Neural progenitor cell (in vitro differentiated cells): Measurements from ENCODE around the gene CD83. TPM values are rescaled to one million over a fixed set of nuclear protein-coding genes. Genes with fewer than 3 reads are reported as not detected.

Experiments
- DNase-seq: peaks from one replicate; pipeline ENCODE4 v3.0.0-alpha.2; 2016; ENCODE audit warnings: low spot score
- H2AFZ ChIP-seq: fragments of 200-600 bp; sonication (generic); replicated peaks from 2 replicates; pipeline ENCODE4 v1.6.1; 2016; ENCODE audit warnings: antibody characterized with exemption
- H3F3A ChIP-seq: fragments of 200-600 bp; sonication (generic); 2 replicates; pipeline ENCODE4 v1.6.1; 2016; ENCODE audit warnings: antibody characterized with exemption, low read depth
- H3K27ac ChIP-seq: fragments of 200-600 bp; sonication (generic); 2 replicates; pipeline ENCODE4 v1.5.1; 2016; ENCODE audit warnings: mild to moderate bottlenecking
- H3K27me3 ChIP-seq: fragments of 200-600 bp; sonication (generic); 2 replicates; pipeline ENCODE4 v1.6.1; 2016; ENCODE audit warnings: mild to moderate bottlenecking, moderate library complexity
- H3K36me3 ChIP-seq: fragments of 200-600 bp; sonication (generic); 2 replicates; pipeline ENCODE4 v1.5.1; 2016
- H3K4me1 ChIP-seq: fragments of 200-600 bp; sonication (generic); 2 replicates; pipeline ENCODE4 v1.6.1; 2016; ENCODE audit warnings: mixed run types
- H3K4me2 ChIP-seq: fragments of 200-600 bp; sonication (generic); 2 replicates; pipeline ENCODE4 v1.6.1; 2016
- H3K4me3 ChIP-seq: fragments of 200-600 bp; sonication (generic); 2 replicates; pipeline ENCODE4 v1.5.1; 2016
- H3K79me2 ChIP-seq: fragments of 200-600 bp; sonication (generic); 2 replicates; pipeline ENCODE4 v1.6.1; 2016; ENCODE audit warnings: low read depth
- H3K9ac ChIP-seq: fragments of 200-600 bp; sonication (generic); 2 replicates; pipeline ENCODE4 v1.6.1; 2016
- H3K9me3 ChIP-seq: fragments of 200-600 bp; sonication (generic); 2 replicates; pipeline ENCODE4 v1.5.1; 2016; ENCODE audit warnings: low read depth
- H4K20me1 ChIP-seq: fragments of 200-600 bp; sonication (generic); 2 replicates; pipeline ENCODE4 v1.6.1; 2016; ENCODE audit warnings: low read depth
- H3K27ac Mint-ChIP-seq: 3 replicates; pipeline ENCODE4 v1.8.0; 2021; ENCODE audit warnings: mixed read lengths
- H3K27me3 Mint-ChIP-seq: 2 replicates; pipeline ENCODE4 v1.8.0; 2022; ENCODE audit warnings: low read depth, mild to moderate bottlenecking, inconsistent platforms, moderate library complexity, mixed read lengths; ENCODE audit not compliant: insufficient read depth
- H3K36me3 Mint-ChIP-seq: 3 replicates; pipeline ENCODE4 v1.8.0; 2021; ENCODE audit warnings: mixed read lengths
- H3K4me1 Mint-ChIP-seq: 3 replicates; pipeline ENCODE4 v1.8.0; 2021; ENCODE audit warnings: mixed read lengths
- H3K4me3 Mint-ChIP-seq: 3 replicates; pipeline ENCODE4 v1.8.0; 2021; ENCODE audit warnings: mild to moderate bottlenecking, moderate library complexity, mixed read lengths
- H3K9me3 Mint-ChIP-seq: 3 replicates; pipeline ENCODE4 v1.8.0; 2020; ENCODE audit warnings: mixed read lengths
- CTCF ChIP-seq: fragments of 200-600 bp; sonication (generic); IDR thresholded peaks from 2 replicates; pipeline ENCODE4 v1.5.1; 2017; ENCODE audit warnings: antibody characterized with exemption, mild to moderate bottlenecking
- EZH2 ChIP-seq: fragments of 200-600 bp; sonication (generic); IDR thresholded peaks from 2 replicates; pipeline ENCODE4 v1.6.1; 2017; ENCODE audit warnings: antibody characterized with exemption, mild to moderate bottlenecking, moderate library complexity
- EZH2phosphoT487 ChIP-seq: fragments of 200-600 bp; sonication (generic); IDR thresholded peaks from 2 replicates; pipeline ENCODE4 v1.6.1; 2017; ENCODE audit warnings: antibody characterized with exemption
- total RNA-seq: library from RNA; depleted of rRNA; stranded (reverse); fragments of >200 nt; gene quantifications from 2 replicates; pipeline ENCODE4 v1.2.3, GENCODE V29; 2015; ENCODE audit warnings: low replicate concordance

CD83 gene
- total RNA-seq, 1 donor from 2014 or later = 0.80 TPM

DNA sequence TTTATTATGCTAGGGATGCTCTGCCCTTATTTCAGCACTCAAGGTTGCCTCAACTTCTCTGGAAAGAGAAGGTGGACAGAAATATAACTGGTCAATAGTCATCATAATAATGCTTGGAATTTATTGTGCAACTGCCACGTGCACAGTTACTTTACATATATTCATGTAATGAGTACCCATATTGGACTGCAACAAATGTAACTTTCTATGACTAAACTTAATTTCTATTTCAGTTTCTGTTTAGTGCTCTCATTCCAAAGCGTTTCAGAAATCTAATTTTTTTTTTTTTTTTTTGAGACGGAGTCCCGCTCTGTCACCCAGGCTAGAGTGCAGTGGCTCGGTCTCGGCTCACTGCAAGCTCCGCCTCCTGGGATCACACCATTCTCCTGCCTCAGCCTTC is 28.3 kb upstream of the CD83 start:
- Histone ChIP-seq H3K27me3 (peaks cover 5% of the 10 kb centered on the region), H3K9ac (no peak overlapping the region), H3K4me3 (no peak overlapping the region), H3K27ac (no peak overlapping the region), H3K9me3 (no peaks in the 10 kb centered on the region), H3K36me3 (no peaks in the 10 kb centered on the region), H3K4me2 (no peak overlapping the region), H3K4me1 (peaks cover 11% of the 10 kb centered on the region), H2AFZ (no peak overlapping the region), H4K20me1 (no peaks in the 10 kb centered on the region), H3K79me2 (no peaks in the 10 kb centered on the region), H3F3A (peaks cover 8% of the 10 kb centered on the region)
- TF ChIP-seq EZH2 = no peak
- no peak for TF ChIP-seq EZH2phosphoT487
- no peak for TF ChIP-seq CTCF
- no peaks in the 10 kb centered on the region for H3K36me3 Mint-ChIP-seq
- H3K4me3 Mint-ChIP-seq = no peak overlapping the region
- H3K27ac Mint-ChIP-seq = no peak overlapping the region
- peaks cover 2% of the 10 kb centered on the region for H3K9me3 Mint-ChIP-seq
- no peak for DNase-seq
- peaks cover 4% of the 10 kb centered on the region for H3K27me3 Mint-ChIP-seq
- peaks cover 30% of the 10 kb centered on the region for H3K4me1 Mint-ChIP-seq

GRCh38 chr6:14091339-14091978 is 26.1 kb upstream of the CD83 start:
- Histone ChIP-seq H3K9me3 (no peaks in the 10 kb centered on the region), H3K79me2 (no peaks in the 10 kb centered on the region), H3K27me3 (peaks cover 5% of the 10 kb centered on the region), H3K9ac (no peak overlapping the region), H2AFZ (no peak overlapping the region), H3K36me3 (no peaks in the 10 kb centered on the region), H3K4me1 (no peaks in the 10 kb centered on the region), H4K20me1 (no peaks in the 10 kb centered on the region), H3K4me2 (no peak overlapping the region), H3K27ac (no peak overlapping the region), H3K4me3 (no peak overlapping the region), H3F3A (no peaks in the 10 kb centered on the region)
- peaks cover 9% of the 10 kb centered on the region for H3K27me3 Mint-ChIP-seq
- no peak overlapping the region for H3K4me3 Mint-ChIP-seq
- no peak for DNase-seq
- peaks cover 23% of the 10 kb centered on the region for H3K4me1 Mint-ChIP-seq
- TF ChIP-seq CTCF (no peak), EZH2phosphoT487 (no peak), EZH2 (no peak)
- H3K36me3 Mint-ChIP-seq = no peaks in the 10 kb centered on the region
- H3K9me3 Mint-ChIP-seq = peaks cover 2% of the 10 kb centered on the region
- no peak overlapping the region for H3K27ac Mint-ChIP-seq

DNA sequence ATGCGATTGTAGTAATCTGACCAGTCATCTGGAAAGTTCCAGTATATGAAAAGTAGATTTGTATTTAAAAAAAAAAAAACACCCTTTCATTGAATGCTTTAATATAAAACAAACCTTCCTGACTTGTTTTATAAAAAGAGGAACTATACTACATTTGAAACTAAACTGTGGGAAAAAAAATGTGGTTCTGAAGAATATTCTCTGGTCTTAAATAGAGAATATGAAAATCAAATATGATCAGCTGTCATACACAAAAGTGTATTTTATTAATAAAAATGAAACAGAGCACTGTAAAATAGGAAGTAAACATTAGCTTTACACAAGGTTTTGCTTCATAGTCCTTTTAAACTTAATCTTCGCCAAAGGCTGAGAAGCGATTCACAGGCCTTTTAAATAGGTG is 25.3 kb upstream of the CD83 start:
- no peak overlapping the region for H3K27ac Mint-ChIP-seq
- H3K36me3 ChIP-seq = no peaks in the 10 kb centered on the region
- no peaks in the 10 kb centered on the region for H3K79me2 ChIP-seq
- H3K36me3 Mint-ChIP-seq = no peaks in the 10 kb centered on the region
- H3K9me3 ChIP-seq = no peaks in the 10 kb centered on the region
- peaks cover 24% of the 10 kb centered on the region for H3K4me1 Mint-ChIP-seq
- H3K4me2 ChIP-seq = no peak overlapping the region
- H3F3A ChIP-seq = no peaks in the 10 kb centered on the region
- no peak overlapping the region for H3K4me3 ChIP-seq
- no peaks in the 10 kb centered on the region for H3K4me1 ChIP-seq
- H3K27me3 Mint-ChIP-seq = peaks cover 9% of the 10 kb centered on the region
- H3K9me3 Mint-ChIP-seq = peaks cover 2% of the 10 kb centered on the region
- H3K9ac ChIP-seq = no peak overlapping the region
- no peak for DNase-seq
- no peak overlapping the region for H3K27ac ChIP-seq
- peaks cover 5% of the 10 kb centered on the region for H3K27me3 ChIP-seq
- no peak overlapping the region for H2AFZ ChIP-seq
- TF ChIP-seq CTCF = no peak
- no peak for TF ChIP-seq EZH2phosphoT487
- no peak for TF ChIP-seq EZH2
- no peak overlapping the region for H3K4me3 Mint-ChIP-seq
- H4K20me1 ChIP-seq = no peaks in the 10 kb centered on the region
